Thoracic aorta (tissue), 2 donors: Measurements from ENCODE around the gene TNFRSF12A. TPM values are rescaled to one million over a fixed set of nuclear protein-coding genes. Genes with fewer than 3 reads are reported as not detected.

Experiments
- ATAC-seq: fragments of 150-250 bp; one replicate; pipeline ENCODE4 v1.8.0; 2017; ENCODE audit warnings: low read depth; ENCODE audit not compliant: insufficient number of reproducible peaks, low FRiP score
- DNase-seq: peaks from one replicate; pipeline ENCODE4 v3.0.0-alpha.2; 2020; ENCODE audit warnings: low spot score
- H3K27ac ChIP-seq, 2 donors: fragments of 200-600 bp; sonication (generic); 1 replicate in 1 of 2; 2 replicates in 1 of 2; pipeline ENCODE4 v1.5.1; 2016; ENCODE audit warnings: mild to moderate bottlenecking in 2 of 2, moderate library complexity in 2 of 2
- H3K27me3 ChIP-seq: fragments of 200-600 bp; sonication (generic); replicated peaks from 2 replicates; pipeline ENCODE4 v1.6.0; 2016; ENCODE audit warnings: mild to moderate bottlenecking; ENCODE audit not compliant: insufficient read depth
- H3K36me3 ChIP-seq: fragments of 200-600 bp; sonication (generic); one replicate; pipeline ENCODE4 v1.5.1; 2016
- H3K4me1 ChIP-seq, 2 donors: fragments of 200-600 bp; sonication (generic); 1 replicate in 1 of 2; 2 replicates in 1 of 2; pipeline versions ENCODE4 v1.5.1 to v1.6.0; 2016; ENCODE audit warnings: low read depth in 2 of 2, mild to moderate bottlenecking in 1 of 2; ENCODE audit not compliant: control insufficient read depth in 1 of 2
- H3K4me3 ChIP-seq: fragments of 200-600 bp; sonication (generic); 2 replicates; pipeline ENCODE4 v1.5.1; 2016; ENCODE audit warnings: mild to moderate bottlenecking
- H3K9me3 ChIP-seq: fragments of 200-600 bp; sonication (generic); 2 replicates; pipeline ENCODE4 v1.5.1; 2016
- total RNA-seq, 2 donors: library from RNA; depleted of rRNA; stranded (reverse); fragments of >200 nt; gene quantifications; one replicate each; pipeline versions ENCODE4 v1.1.0 to v1.2.3, GENCODE V29; 2016
- TF ChIP-seq, protein P1 (sequence below): fragments of 200-600 bp; sonication (generic); IDR thresholded peaks from one replicate; pipeline ENCODE4 v1.5.1; 2019; ENCODE audit warnings: antibody characterized with exemption

Gene TNFRSF12A
- total RNA-seq, 2 donors from 2014 or later: 274 to 461 TPM

GRCh38 chr16:3017344-3017743 lies 2.8 kb upstream of the TNFRSF12A start:
- Histone ChIP-seq H3K9me3 (no peaks in the 10 kb centered on the region), H3K4me3 (no peak overlapping the region), H3K4me1 (peaks cover 0 to 14% of the 10 kb centered on the region in 2 donors), H3K27ac (no peak overlapping the region), H3K27me3 (no peaks in the 10 kb centered on the region), H3K36me3 (no peaks in the 10 kb centered on the region)
- no peak for ATAC-seq
- DNase-seq: no peak
- TF ChIP-seq, protein P1, sequence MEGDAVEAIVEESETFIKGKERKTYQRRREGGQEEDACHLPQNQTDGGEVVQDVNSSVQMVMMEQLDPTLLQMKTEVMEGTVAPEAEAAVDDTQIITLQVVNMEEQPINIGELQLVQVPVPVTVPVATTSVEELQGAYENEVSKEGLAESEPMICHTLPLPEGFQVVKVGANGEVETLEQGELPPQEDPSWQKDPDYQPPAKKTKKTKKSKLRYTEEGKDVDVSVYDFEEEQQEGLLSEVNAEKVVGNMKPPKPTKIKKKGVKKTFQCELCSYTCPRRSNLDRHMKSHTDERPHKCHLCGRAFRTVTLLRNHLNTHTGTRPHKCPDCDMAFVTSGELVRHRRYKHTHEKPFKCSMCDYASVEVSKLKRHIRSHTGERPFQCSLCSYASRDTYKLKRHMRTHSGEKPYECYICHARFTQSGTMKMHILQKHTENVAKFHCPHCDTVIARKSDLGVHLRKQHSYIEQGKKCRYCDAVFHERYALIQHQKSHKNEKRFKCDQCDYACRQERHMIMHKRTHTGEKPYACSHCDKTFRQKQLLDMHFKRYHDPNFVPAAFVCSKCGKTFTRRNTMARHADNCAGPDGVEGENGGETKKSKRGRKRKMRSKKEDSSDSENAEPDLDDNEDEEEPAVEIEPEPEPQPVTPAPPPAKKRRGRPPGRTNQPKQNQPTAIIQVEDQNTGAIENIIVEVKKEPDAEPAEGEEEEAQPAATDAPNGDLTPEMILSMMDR: no peak

- H3K4me3 ChIP-seq: no peak within 1 kb of the TSS
Measured at GRCh38 chr16:3017794-3018506, 2.2 kb upstream of the TNFRSF12A start, which contains the start of gene CLDN6. TSS of gene CLDN6 (minus strand) at chr16:3018183. CDS start at chr16:3016021, 2,162 bp downstream.

DNA sequence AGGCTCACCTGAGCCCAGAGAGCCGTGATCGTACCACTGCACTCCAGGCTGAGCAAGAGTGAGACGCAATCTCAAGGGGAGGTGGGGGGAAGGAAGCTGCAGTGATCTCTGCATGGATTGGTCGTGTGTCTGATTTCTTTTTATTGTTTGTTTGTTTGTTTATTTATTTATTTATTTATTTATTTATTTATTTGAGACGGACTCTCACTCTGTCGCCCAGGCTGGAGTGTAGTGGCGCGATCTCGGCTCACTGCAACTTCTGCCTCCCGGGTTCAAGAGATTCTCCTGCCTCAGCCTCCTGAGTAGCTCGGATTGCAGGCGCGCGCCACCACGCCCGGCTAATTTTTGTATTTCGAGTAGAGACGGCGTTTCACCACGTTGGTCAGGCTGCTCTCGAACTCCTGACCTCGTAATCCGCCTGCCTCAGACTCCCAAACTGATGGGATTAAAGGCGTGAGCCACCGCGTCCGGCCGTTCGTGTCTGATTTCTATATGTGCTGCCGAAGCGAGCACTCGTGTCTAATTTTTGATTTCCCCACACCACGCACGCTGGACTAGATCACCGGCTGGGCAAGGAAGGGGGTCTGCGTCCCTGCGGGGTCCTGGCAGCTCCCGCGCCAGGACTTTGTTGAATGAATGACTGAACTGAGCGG lies 448 bp upstream of the TNFRSF12A start:
- Histone ChIP-seq H3K4me1 (peaks cover 0 to 30% of the 10 kb centered on the region in 2 donors), H3K27ac (peak overlapping the region; percentile 20 to 100), H3K9me3 (no peaks in the 10 kb centered on the region), H3K27me3 (no peaks in the 10 kb centered on the region), H3K36me3 (no peaks in the 10 kb centered on the region), H3K4me3 (peak overlapping the region; percentile 98)
- TF ChIP-seq, protein P1: no peak
- ATAC-seq (no peak), DNase-seq (no peak)

More at GRCh38 chr16:3017794-3018506, 2.2 kb upstream of the TNFRSF12A start, which contains the start of gene CLDN6:
- H3K27ac ChIP-seq: no peak within 1 kb of the TSS
- H3K36me3 ChIP-seq: no peaks in the 10 kb centered on the region
- H3K27me3 ChIP-seq: no peaks in the 10 kb centered on the region
- H3K9me3 ChIP-seq: no peaks in the 10 kb centered on the region
- DNase-seq: no peak
- TF ChIP-seq, protein P1: no peak
- no peak for ATAC-seq
- peaks cover 0 to 20% of the 10 kb centered on the region in 2 donors for H3K4me1 ChIP-seq

DNA sequence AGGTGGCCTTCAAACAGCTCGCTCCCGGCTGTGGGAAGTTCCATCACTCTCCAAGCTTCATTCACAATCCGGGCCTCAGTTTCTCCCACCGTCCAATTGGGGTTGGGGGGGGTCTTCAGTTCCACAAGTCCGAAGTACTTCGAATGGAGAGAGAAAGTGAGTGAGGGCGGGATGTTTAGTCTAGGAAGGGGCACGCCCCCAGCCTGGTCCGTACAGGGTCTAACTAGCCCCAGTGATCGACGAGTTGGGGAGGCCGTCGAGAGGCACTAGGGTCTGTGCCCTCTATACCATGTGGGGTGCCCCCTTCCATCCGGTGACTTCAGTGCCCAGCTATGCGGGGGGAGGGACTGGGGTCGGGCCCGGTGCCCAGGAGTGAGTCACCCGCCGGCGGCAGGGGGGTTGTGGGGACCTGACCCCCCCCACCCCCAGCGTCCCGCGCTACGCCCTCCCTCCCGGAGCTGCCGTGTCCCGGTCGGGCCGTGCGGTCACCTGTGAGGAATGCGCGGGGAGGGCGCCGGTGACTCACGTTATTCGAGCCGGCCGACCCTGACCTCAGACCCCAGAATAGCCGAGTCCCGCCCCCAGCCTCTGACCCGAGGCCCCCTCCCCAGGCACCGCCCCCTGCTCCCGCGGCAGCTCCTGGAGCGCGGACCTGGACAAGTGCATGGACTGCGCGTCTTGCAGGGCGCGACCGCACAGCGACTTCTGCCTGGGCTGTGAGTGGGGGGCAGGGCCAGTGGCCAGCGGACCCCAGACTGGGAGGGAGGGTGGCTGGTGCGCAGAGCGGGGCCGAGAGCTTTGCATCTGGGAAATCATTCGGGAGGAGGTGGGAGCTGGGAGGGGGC lies 658 bp downstream of the TNFRSF12A start:
- Histone ChIP-seq H3K27ac (peak overlapping the region; percentile 94 to 100), H3K4me1 (peaks cover 0 to 39% of the 10 kb centered on the region in 2 donors), H3K36me3 (peaks cover 2% of the 10 kb centered on the region), H3K4me3 (peak overlapping the region; percentile 98), H3K9me3 (no peaks in the 10 kb centered on the region), H3K27me3 (no peaks in the 10 kb centered on the region)
- TF ChIP-seq, protein P1: no peak
- DNase-seq (peak; percentile 76), ATAC-seq (peak; percentile 52)
